B cell (primary cell): ENCODE measurements around the gene GPR75. TPM values are rescaled to one million over a fixed set of nuclear protein-coding genes. Genes with fewer than 3 reads are reported as not detected.
"Not testable (repeated sequence)": the region's sequence is repeated elsewhere in the genome, so short reads cannot be mapped to it uniquely, and the experiment has no call there.

ENCODE experiments used
- ATAC-seq: fragments of 200-7000 bp; cut with Tn5 transposase; one replicate; pipeline ENCODE4 v1.10.0; 2021; ENCODE audit warnings: low read depth, mild to moderate bottlenecking, moderate number of reproducible peaks, moderate library complexity
- CTCF ChIA-PET: fragments of 350-600 bp; sonication (Branson Sonifier 250); formaldehyde crosslinking; loops from one replicate; lab custom pipeline; 2021; ENCODE audit warnings: antibody characterized with exemption, inconsistent platforms; lab: Charles Lee
- POLR2A ChIA-PET: fragments of 350-600 bp; sonication (Branson Sonifier 250); formaldehyde crosslinking; loops from one replicate; lab custom pipeline; 2021; ENCODE audit warnings: antibody characterized with exemption; lab: Charles Lee
- DNase-seq: peaks from one replicate; pipeline ENCODE4 v3.0.0; 2013
- H2AFZ ChIP-seq: 2 replicates; pipeline ENCODE4 v1.6.1; 2012; ENCODE audit warnings: mild to moderate bottlenecking, low read depth, low read length; ENCODE audit not compliant: insufficient read depth, poor library complexity, severe bottlenecking
- H3K27ac ChIP-seq, 2 donors: 1 replicate in 1 of 2; 2 replicates in 1 of 2; pipeline ENCODE4 v1.5.1; 2012 to 2013; ENCODE audit warnings: low read length in 2 of 2, mild to moderate bottlenecking in 2 of 2, moderate library complexity in 1 of 2
- H3K27me3 ChIP-seq, 4 experiments: fragments of 200-600 bp in 1 of 4; sonication (generic) in 1 of 4; replicated peaks in 1 of 4; 1 replicate in 2 of 4; 2 replicates in 2 of 4; pipeline versions ENCODE4 v1.6.1 to v1.7.0; 2013 to 2016; ENCODE audit warnings: low read length in 3 of 4, mild to moderate bottlenecking in 2 of 4, mixed read lengths in 1 of 4, moderate library complexity in 1 of 4; ENCODE audit not compliant: insufficient read depth in 4 of 4, control insufficient read depth in 3 of 4; ENCODE audit errors: control extremely low read depth in 1 of 4
- H3K36me3 ChIP-seq, 2 experiments: replicated peaks in 1 of 2; 1 replicate in 1 of 2; 2 replicates in 1 of 2; pipeline versions ENCODE4 v1.6.1 to v1.7.1; 2013; ENCODE audit warnings: low read length in 1 of 2; ENCODE audit not compliant: insufficient read depth in 2 of 2, control insufficient read depth in 1 of 2; ENCODE audit errors: control extremely low read depth in 1 of 2, extremely low read depth in 1 of 2
- H3K4me1 ChIP-seq, 2 donors: fragments of 200-600 bp in 1 of 2; sonication (generic) in 1 of 2; 1 replicate in 1 of 2; 2 replicates in 1 of 2; pipeline versions ENCODE4 v1.5.1 to v1.6.1; 2013 to 2017; ENCODE audit warnings: low read length in 2 of 2; ENCODE audit not compliant: control insufficient read depth in 2 of 2, insufficient read depth in 2 of 2
- H3K4me2 ChIP-seq: replicated peaks from 2 replicates; pipeline ENCODE3; 2012; ENCODE audit warnings: mild to moderate bottlenecking, low read depth, low read length; ENCODE audit not compliant: poor library complexity, severe bottlenecking
- H3K4me3 ChIP-seq, 5 experiments: fragments of 200-600 bp in 1 of 5; sonication (generic) in 1 of 5; 1 replicate in 3 of 5; 2 replicates in 2 of 5; pipeline versions ENCODE4 v1.5.1 to v1.7.0; 2011 to 2016; ENCODE audit warnings: low read length in 4 of 5, mild to moderate bottlenecking in 4 of 5, low read depth in 2 of 5, control low read depth in 1 of 5, moderate library complexity in 1 of 5; ENCODE audit not compliant: insufficient read depth in 1 of 5; ENCODE audit errors: control extremely low read depth in 1 of 5, extremely low read depth in 1 of 5
- H3K79me2 ChIP-seq: fragments of 200-600 bp; sonication (generic); one replicate; pipeline ENCODE4 v1.6.0; 2016; ENCODE audit warnings: low read length; ENCODE audit not compliant: control insufficient read depth, insufficient read depth
- H3K9ac ChIP-seq: fragments of 200-600 bp; sonication (generic); 2 replicates; pipeline ENCODE4 v1.6.1; 2017; ENCODE audit warnings: mild to moderate bottlenecking, low read length, moderate library complexity
- H3K9me3 ChIP-seq, 3 donors: one replicate each; pipeline versions ENCODE4 v1.6.1 to v1.7.1; 2013; ENCODE audit warnings: low read length in 2 of 3; ENCODE audit not compliant: control insufficient read depth in 2 of 3, insufficient read depth in 1 of 3; ENCODE audit errors: control extremely low read depth in 1 of 3
- H4K20me1 ChIP-seq: 2 replicates; pipeline ENCODE4 v1.6.0; 2012; ENCODE audit warnings: mild to moderate bottlenecking, low read length; ENCODE audit not compliant: insufficient read depth, control insufficient read depth, poor library complexity, severe bottlenecking
- H3K27ac Mint-ChIP-seq: one replicate; pipeline ENCODE4 v1.8.0; 2021; ENCODE audit warnings: mixed read lengths
- H3K27me3 Mint-ChIP-seq: one replicate; pipeline ENCODE4 v1.8.0; 2021; ENCODE audit warnings: mixed read lengths
- H3K4me1 Mint-ChIP-seq: one replicate; pipeline ENCODE4 v1.8.0; 2021; ENCODE audit warnings: mixed read lengths
- H3K4me3 Mint-ChIP-seq: one replicate; pipeline ENCODE4 v1.8.0; 2021; ENCODE audit warnings: mixed read lengths
- H3K9me3 Mint-ChIP-seq: one replicate; pipeline ENCODE4 v1.8.0; 2022; ENCODE audit warnings: mixed read lengths; ENCODE audit not compliant: insufficient read depth
- EZH2 ChIP-seq: IDR thresholded peaks from 2 replicates; pipeline ENCODE4 v1.6.1; 2012; ENCODE audit warnings: borderline replicate concordance, low read depth, mild to moderate bottlenecking, moderate library complexity, low read length; ENCODE audit not compliant: insufficient read depth, poor library complexity, severe bottlenecking
- WGBS: methylation state at CpG from one replicate; pipeline ENCODE4 v1.1.5; 2013; ENCODE audit warnings: missing lambda C conversion rate; ENCODE audit not compliant: insufficient coverage; 5-methylcytosine and 5-hydroxymethylcytosine counted together
- intact Hi-C: fragments of 100-400 bp; cut with micrococcal nuclease; formaldehyde crosslinking; loops from one replicate; pipeline ENCODE4 v1.10.0; 2022
- polyA plus RNA-seq: library from polyadenylated mRNA; depleted of rRNA; stranded (reverse); fragments of >200 nt; gene quantifications from 2 replicates; pipeline ENCODE4 v1.2.3, GENCODE V29; 2012
- total RNA-seq, 2 donors: library from RNA; stranded (reverse); fragments of 120-200 nt in 1 of 2; gene quantifications; 1 replicate in 1 of 2; 2 replicates in 1 of 2; pipeline versions ENCODE4 v1.2.3 to v1.2.4, GENCODE V29; 2013 to 2022
- TF ChIP-seq, protein P1 (sequence below): fragments of 200-600 bp; IDR thresholded peaks from one replicate; pipeline ENCODE4 v1.8.0; 2022; ENCODE audit warnings: antibody characterized with exemption, mild to moderate bottlenecking

Gene GPR75
- total and polyA plus RNA-seq, 2 donors (not counting 1 experiment from before 2014, with no cell fraction given), result 5.1 to 5.9 TPM

GRCh38 chr2:53842891-53843290, 16.9 kb downstream of the GPR75 start:
- CTCF ChIA-PET, result no interaction called here
- Mint-ChIP-seq H3K4me3 (no peak overlapping the region), H3K9me3 (no peaks in the 10 kb centered on the region)

GRCh38 chr2:53841651-53842050, 18.1 kb downstream of the GPR75 start:
- POLR2A ChIA-PET, H3K4me1 ChIP-seq, H3K4me3 Mint-ChIP-seq, CTCF ChIA-PET, H3K9me3 ChIP-seq, ATAC-seq, H3K27me3 ChIP-seq, intact Hi-C loops, H3K4me1 Mint-ChIP-seq, H3K79me2 ChIP-seq, H3K27ac Mint-ChIP-seq, H3K27ac ChIP-seq, H2AFZ ChIP-seq, DNase-seq, H3K9ac ChIP-seq, H3K9me3 Mint-ChIP-seq, H3K27me3 Mint-ChIP-seq, H3K4me2 ChIP-seq, H3K4me3 ChIP-seq, H4K20me1 ChIP-seq, H3K36me3 ChIP-seq: not testable (repeated sequence)
- no CpG with 5 or more reads among the region's 7 CpGs for WGBS

More at GRCh38 chr2:53842891-53843290, 16.9 kb downstream of the GPR75 start:
- H3K4me3 ChIP-seq, result no peak overlapping the region
- intact Hi-C loops, result no loop called here
- WGBS, result 100% methylated on average over 1 of the region's 3 CpGs
- H3K9me3 ChIP-seq, result no peaks in the 10 kb centered on the region
- TF ChIP-seq EZH2, result no peak
- TF ChIP-seq, protein P1, sequence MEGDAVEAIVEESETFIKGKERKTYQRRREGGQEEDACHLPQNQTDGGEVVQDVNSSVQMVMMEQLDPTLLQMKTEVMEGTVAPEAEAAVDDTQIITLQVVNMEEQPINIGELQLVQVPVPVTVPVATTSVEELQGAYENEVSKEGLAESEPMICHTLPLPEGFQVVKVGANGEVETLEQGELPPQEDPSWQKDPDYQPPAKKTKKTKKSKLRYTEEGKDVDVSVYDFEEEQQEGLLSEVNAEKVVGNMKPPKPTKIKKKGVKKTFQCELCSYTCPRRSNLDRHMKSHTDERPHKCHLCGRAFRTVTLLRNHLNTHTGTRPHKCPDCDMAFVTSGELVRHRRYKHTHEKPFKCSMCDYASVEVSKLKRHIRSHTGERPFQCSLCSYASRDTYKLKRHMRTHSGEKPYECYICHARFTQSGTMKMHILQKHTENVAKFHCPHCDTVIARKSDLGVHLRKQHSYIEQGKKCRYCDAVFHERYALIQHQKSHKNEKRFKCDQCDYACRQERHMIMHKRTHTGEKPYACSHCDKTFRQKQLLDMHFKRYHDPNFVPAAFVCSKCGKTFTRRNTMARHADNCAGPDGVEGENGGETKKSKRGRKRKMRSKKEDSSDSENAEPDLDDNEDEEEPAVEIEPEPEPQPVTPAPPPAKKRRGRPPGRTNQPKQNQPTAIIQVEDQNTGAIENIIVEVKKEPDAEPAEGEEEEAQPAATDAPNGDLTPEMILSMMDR, result no peak
- peaks cover 2% of the 10 kb centered on the region for H3K4me1 Mint-ChIP-seq
- H3K9ac ChIP-seq, result no peak overlapping the region
- POLR2A ChIA-PET, result no interaction called here
- no peaks in the 10 kb centered on the region for H4K20me1 ChIP-seq
- no peak for DNase-seq
- no peaks in the 10 kb centered on the region for H3K27me3 Mint-ChIP-seq
- ATAC-seq, result no peak
- no peak overlapping the region for H3K27ac Mint-ChIP-seq
- no peaks in the 10 kb centered on the region for H3K27me3 ChIP-seq
- no peaks in the 10 kb centered on the region for H3K79me2 ChIP-seq
- H3K4me1 ChIP-seq, result no peaks in the 10 kb centered on the region
- no peak overlapping the region for H2AFZ ChIP-seq
- no peak overlapping the region for H3K4me2 ChIP-seq
- no peak overlapping the region for H3K27ac ChIP-seq
- no peaks in the 10 kb centered on the region for H3K36me3 ChIP-seq
